K562 (cell line): ENCODE data around the gene EYA3. TPM values are rescaled to one million over a fixed set of nuclear protein-coding genes. Genes with fewer than 3 reads are reported as not detected.

ENCODE experiments used
- ATAC-seq: fragments of 200-7000 bp; cut with Tn5 transposase; 3 replicates; pipeline ENCODE4 v1.9.1; 2020; ENCODE audit warnings: moderate library complexity
- BruUV-seq: library from RNA; stranded (reverse); fragments of 400-500 nt; replicated peaks from 2 replicates; lab custom pipeline; 2021; lab: Mats Ljungman, UMichigan
- CTCF ChIA-PET: fragments of 300-600 bp; formaldehyde crosslinking; extraction: SDS; loops from one replicate; lab custom pipeline; 2021; ENCODE audit warnings: low intra/inter-chr PET ratio; lab: Yijun Ruan, JAX
- POLR2A ChIA-PET: fragments of 300-600, 350-650 bp; sonication (Branson Sonifier 250); formaldehyde crosslinking; extraction: SDS; loops from one replicate; lab custom pipeline; 2021; ENCODE audit warnings: antibody characterized with exemption, inconsistent platforms; lab: Yijun Ruan, JAX
- DNase-seq, 4 experiments: peaks; one replicate each; pipeline versions ENCODE4 v3.0.0 to v3.0.0-alpha.2; 2011 to 2018; ENCODE audit warnings: low spot score in 3 of 4, mixed read lengths in 3 of 4; ENCODE audit errors: extremely low read depth in 1 of 4
- FAIRE-seq: peaks from 2 replicates; lab custom pipeline; 2011; peaks lifted over from hg19 to GRCh38; lab: Jason Lieb, UNC
- H2AFZ ChIP-seq: 2 replicates; pipeline ENCODE4 v1.6.0; 2011; ENCODE audit warnings: low read depth, low read length, control low read depth, inconsistent platforms
- H3K27ac ChIP-seq: fragments of 200-600 bp; 3 replicates; pipeline ENCODE4 v1.8.0; 2011; ENCODE audit warnings: low read depth, mild to moderate bottlenecking, control low read depth, inconsistent platforms, low read length, moderate library complexity, mixed read lengths; ENCODE audit errors: extremely low read depth
- H3K27me3 ChIP-seq, 2 experiments: fragments of 300-600 bp in 1 of 2; 2 replicates in 1 of 2; 3 replicates in 1 of 2; pipeline versions ENCODE4 v1.6.0 to v1.8.0; 2011; ENCODE audit warnings: inconsistent platforms in 2 of 2, low read length in 2 of 2, mild to moderate bottlenecking in 1 of 2, mixed read lengths in 1 of 2, moderate library complexity in 1 of 2; ENCODE audit not compliant: control insufficient read depth in 2 of 2, insufficient read depth in 2 of 2
- H3K36me3 ChIP-seq: fragments of 300-600 bp; 3 replicates; pipeline ENCODE4 v1.8.0; 2011; ENCODE audit warnings: mild to moderate bottlenecking, low read length, inconsistent platforms; ENCODE audit not compliant: control insufficient read depth, insufficient read depth
- H3K4me1 ChIP-seq, 2 experiments: fragments of 200-600 bp in 1 of 2; replicated peaks in 1 of 2; 2 replicates in 1 of 2; 3 replicates in 1 of 2; pipeline versions ENCODE4 v1.5.1 to v1.8.0; 2011; ENCODE audit warnings: inconsistent platforms in 2 of 2, low read length in 2 of 2, mild to moderate bottlenecking in 1 of 2, mixed read lengths in 1 of 2, moderate library complexity in 1 of 2; ENCODE audit not compliant: control insufficient read depth in 2 of 2, insufficient read depth in 2 of 2
- H3K4me2 ChIP-seq: 2 replicates; pipeline ENCODE4 v1.6.1; 2011; ENCODE audit warnings: low read length, control low read depth, inconsistent platforms, mixed read lengths; ENCODE audit not compliant: insufficient read depth
- H3K4me3 ChIP-seq: fragments of 200-600 bp; sonication (generic), shearing (Covaris generic); 2 replicates; pipeline ENCODE4 v1.5.1; 2016; ENCODE audit warnings: control low read depth, inconsistent platforms
- H3K79me2 ChIP-seq: fragments of 200-600 bp; 3 replicates; pipeline ENCODE4 v1.8.0; 2011; ENCODE audit warnings: low read length, inconsistent platforms; ENCODE audit not compliant: control insufficient read depth, insufficient read depth
- H3K9ac ChIP-seq, 2 experiments: 2 replicates each; pipeline versions ENCODE4 v1.6.0 to v1.6.1; 2011; ENCODE audit warnings: low read depth in 2 of 2, low read length in 2 of 2, control low read depth in 1 of 2, inconsistent platforms in 1 of 2, mild to moderate bottlenecking in 1 of 2, mixed read lengths in 1 of 2; ENCODE audit not compliant: insufficient read depth in 1 of 2
- H3K9me1 ChIP-seq: one replicate; pipeline ENCODE4 v1.6.0; 2011; ENCODE audit warnings: inconsistent platforms, mild to moderate bottlenecking, low read length, moderate library complexity; ENCODE audit not compliant: control insufficient read depth, insufficient read depth
- H3K9me3 ChIP-seq: replicated peaks from 2 replicates; pipeline ENCODE4 v1.5.1; 2011; ENCODE audit warnings: low read depth, low read length, inconsistent platforms; ENCODE audit not compliant: control insufficient read depth, insufficient read depth
- H4K20me1 ChIP-seq: replicated peaks from 2 replicates; pipeline ENCODE4 v1.6.1; 2011; ENCODE audit warnings: low read length, inconsistent platforms, mixed read lengths; ENCODE audit not compliant: control insufficient read depth, insufficient read depth
- ATF4 ChIP-seq: fragments of 450-650 bp; formaldehyde crosslinking; IDR thresholded peaks from 2 replicates; pipeline ENCODE4 v1.4.0; 2022; ENCODE audit warnings: mild to moderate bottlenecking, moderate library complexity
- NCOR1 ChIP-seq: fragments of 450-650 bp; IDR thresholded peaks from 2 replicates; pipeline ENCODE4 v1.6.1; 2016; ENCODE audit warnings: mild to moderate bottlenecking, moderate library complexity
- NELFE ChIP-seq: IDR thresholded peaks from 2 replicates; pipeline ENCODE4 v1.6.1; 2011; ENCODE audit warnings: mild to moderate bottlenecking; ENCODE audit not compliant: insufficient read depth, insufficient read length
- RBM17 ChIP-seq: fragments of 200-400 bp; formaldehyde crosslinking; IDR thresholded peaks from 2 replicates; pipeline ENCODE4 v1.6.1; 2017; ENCODE audit warnings: low read depth, mild to moderate bottlenecking, low read length, borderline replicate concordance
- ZC3H4 ChIP-seq: sonication (generic); formaldehyde crosslinking; IDR thresholded peaks from 2 replicates; pipeline ENCODE4 v1.9.0; 2021; ENCODE audit warnings: missing genetic modification reagents, borderline replicate concordance
- ZNF41 ChIP-seq: fragments of 250-450 bp; sonication (Bioruptor Pico); conservative IDR thresholded peaks from 2 replicates; pipeline ENCODE4 v1.4.0; 2020; ENCODE audit warnings: mild to moderate bottlenecking
- WGBS: fragments of 100-300 bp; shearing (Covaris generic); methylation state at CpG from one replicate; pipeline ENCODE4 v1.1.6; 2016; ENCODE audit warnings: low coverage, mixed read lengths; ENCODE audit not compliant: insufficient coverage; ENCODE audit errors: missing lambda C conversion rate; 5-methylcytosine and 5-hydroxymethylcytosine counted together
- in situ Hi-C: fragments of 300-500 bp; cut with MboI; formaldehyde crosslinking; loops from 4 replicates; pipeline ENCODE4 v1.15.0; 2018; ENCODE audit warnings: inconsistent platforms, mixed read lengths
- intact Hi-C: fragments of 100-400 bp; cut with micrococcal nuclease; formaldehyde crosslinking; loops from 2 replicates; pipeline ENCODE4 v1.14.2; 2022
- polyA plus RNA-seq, 8 experiments: library from polyadenylated mRNA; depleted of rRNA in 4 of 8; stranded (reverse) in 5 of 8; unstranded in 3 of 8; fragments of >200 nt; fragmentation: Nextera tagmentation in 2 of 8; fragmentation: Illumina TruSeq in 1 of 8; extraction: Ambion mirVana in 2 of 8; extraction: Trizol in 1 of 8; gene quantifications; 2 replicates each; pipeline versions ENCODE4 v1.2.1 to v1.2.3, GENCODE V29; 2011 to 2014; ENCODE audit warnings: inconsistent platforms in 1 of 8, missing spikeins in 1 of 8
- total RNA-seq, 7 experiments: library from RNA; depleted of rRNA in 6 of 7; stranded (reverse); fragments of >200 nt in 6 of 7; fragmentation: Illumina TruSeq in 2 of 7; extraction: Trizol in 2 of 7; gene quantifications; 2 replicates each; pipeline versions ENCODE4 v1.2.1 to v1.2.3, GENCODE V29; 2011 to 2021; ENCODE audit warnings: low replicate concordance in 1 of 7
- TF ChIP-seq, protein P1 (sequence below), 2 experiments: fragments of 450-650 bp; IDR thresholded peaks; 2 replicates each; pipeline ENCODE4 v1.6.1; 2016
- TF ChIP-seq, protein P2 (sequence below): fragments of 250-450 bp; sonication (Bioruptor Pico); IDR thresholded peaks from 2 replicates; pipeline ENCODE4 v1.8.0; 2021; ENCODE audit warnings: borderline replicate concordance, mild to moderate bottlenecking, moderate library complexity; ENCODE audit not compliant: poor library complexity, severe bottlenecking

The EYA3 gene
- total and polyA plus RNA-seq, 9 of the 15 experiments (the other 6 are each of a cell fraction or from before 2014, with no cell fraction given) = 21.7 to 64.0 (median 43.6) TPM

- 76% methylated on average over 6 of the region's 6 CpGs for WGBS
- Histone ChIP-seq H3K9me3 (no peaks in the 10 kb centered on the region), H3K9me1 (no peaks in the 10 kb centered on the region), H3K79me2 (no peaks in the 10 kb centered on the region), H4K20me1 (no peaks in the 10 kb centered on the region), H3K36me3 (no peaks in the 10 kb centered on the region), H3K27ac (no peak overlapping the region), H2AFZ (no peak overlapping the region), H3K27me3 (no peaks in the 10 kb centered on the region), H3K4me1 (peaks cover 7 to 14% of the 10 kb centered on the region in 2 experiments), H3K9ac (no peak overlapping the region), H3K4me3 (no peak overlapping the region), H3K4me2 (no peak overlapping the region)
- FAIRE-seq (no peak), ATAC-seq (no peak), DNase-seq (peak in 1 of 4 experiments; percentile 6)
- ChIA-PET POLR2A (interaction anchor here (0.7 to 1.4 kb wide), 5 partner anchors 10 to 331 kb away, joined by 3 to 7 read pairs (median 4); no protein-coding TSS in a partner anchor), CTCF (no interaction called here)
- no TSS peak for BruUV-seq
- in situ Hi-C loops (no loop called here), intact Hi-C loops (no loop called here)
- TF ChIP-seq ZNF41 (CRISPR knock-in tag) (no peak), RBM17 (no peak), NCOR1 (no peak), NELFE (no peak), ZC3H4 (no peak), ATF4 (CRISPR knock-in tag) (no peak)
- TF ChIP-seq, protein P1, sequence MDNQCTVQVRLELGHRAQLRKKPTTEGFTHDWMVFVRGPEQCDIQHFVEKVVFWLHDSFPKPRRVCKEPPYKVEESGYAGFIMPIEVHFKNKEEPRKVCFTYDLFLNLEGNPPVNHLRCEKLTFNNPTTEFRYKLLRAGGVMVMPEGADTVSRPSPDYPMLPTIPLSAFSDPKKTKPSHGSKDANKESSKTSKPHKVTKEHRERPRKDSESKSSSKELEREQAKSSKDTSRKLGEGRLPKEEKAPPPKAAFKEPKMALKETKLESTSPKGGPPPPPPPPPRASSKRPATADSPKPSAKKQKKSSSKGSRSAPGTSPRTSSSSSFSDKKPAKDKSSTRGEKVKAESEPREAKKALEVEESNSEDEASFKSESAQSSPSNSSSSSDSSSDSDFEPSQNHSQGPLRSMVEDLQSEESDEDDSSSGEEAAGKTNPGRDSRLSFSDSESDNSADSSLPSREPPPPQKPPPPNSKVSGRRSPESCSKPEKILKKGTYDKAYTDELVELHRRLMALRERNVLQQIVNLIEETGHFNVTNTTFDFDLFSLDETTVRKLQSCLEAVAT (IDR thresholded peaks at IDR 0.05) = no peak
- TF ChIP-seq, protein P2, sequence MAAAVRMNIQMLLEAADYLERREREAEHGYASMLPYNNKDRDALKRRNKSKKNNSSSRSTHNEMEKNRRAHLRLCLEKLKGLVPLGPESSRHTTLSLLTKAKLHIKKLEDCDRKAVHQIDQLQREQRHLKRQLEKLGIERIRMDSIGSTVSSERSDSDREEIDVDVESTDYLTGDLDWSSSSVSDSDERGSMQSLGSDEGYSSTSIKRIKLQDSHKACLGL (CRISPR knock-in tag) = no peak
- TF ChIP-seq, all 486 proteins: peak for 0
Observed at GRCh38 chr1:27931184-27931583, 157.2 kb downstream of the EYA3 start.
